PFSK-1 (cell line): ENCODE results near the gene HAGHL.

Experiments used
- FOXP2 ChIP-seq: optimal IDR thresholded peaks from 2 replicates; pipeline ENCODE3; 2011; ENCODE audit warnings: borderline replicate concordance, control low read depth, inconsistent platforms; ENCODE audit not compliant: insufficient read depth; ENCODE audit errors: extremely low read length, extremely low read depth
- POLR2AphosphoS5 ChIP-seq: IDR thresholded peaks from 2 replicates; pipeline ENCODE4 v1.6.1; 2012; ENCODE audit warnings: low read depth, mild to moderate bottlenecking, control low read depth, low read length, moderate library complexity
- REST ChIP-seq, 2 experiments: IDR thresholded peaks; 2 replicates each; pipeline versions ENCODE4 v1.6.1 to v1.8.0; 2011 to 2012; ENCODE audit warnings: low read depth in 2 of 2, low read length in 2 of 2, control low read depth in 1 of 2, inconsistent platforms in 1 of 2, mild to moderate bottlenecking in 1 of 2, moderate library complexity in 1 of 2; ENCODE audit not compliant: insufficient read depth in 1 of 2
- SIN3A ChIP-seq: IDR thresholded peaks from 2 replicates; pipeline ENCODE4 v1.6.1; 2012; ENCODE audit warnings: mild to moderate bottlenecking, low read length, moderate library complexity, borderline replicate concordance; ENCODE audit not compliant: insufficient read depth
- TAF1 ChIP-seq: IDR thresholded peaks from 2 replicates; pipeline ENCODE4 v1.6.1; 2012; ENCODE audit warnings: low read length, control low read depth, borderline replicate concordance; ENCODE audit not compliant: insufficient read depth

HAGHL gene

GRCh38 chr16:678858-679813, 47.8 kb upstream of the HAGHL start:
- TF ChIP-seq REST (IDR thresholded peaks at IDR 0.05; ENCODE audit: insufficient read depth in 1 of 2, low read depth in 2 of 2, low read length in 2 of 2) (no peak), SIN3A (no peak), TAF1 (no peak), FOXP2 (no peak), POLR2AphosphoS5 (no peak; the same call in 1 of the 2 replicates)

GRCh38 chr16:679814-680624, 46.9 kb upstream of the HAGHL start, which contains the start of gene STUB1:
Gene STUB1, plus strand, starts transcription at chr16:680410. Its CDS starts 116 bp downstream, at chr16:680526.
- TF ChIP-seq FOXP2 (no peak), TAF1 (no peak), REST (IDR thresholded peaks at IDR 0.05; ENCODE audit: insufficient read depth in 1 of 2, low read depth in 2 of 2, low read length in 2 of 2) (no peak), POLR2AphosphoS5 (no peak), SIN3A (no peak)

GRCh38 chr16:680625-680945, 46.3 kb upstream of the HAGHL start:
- no peak for TF ChIP-seq REST (IDR thresholded peaks at IDR 0.05; ENCODE audit: insufficient read depth in 1 of 2, low read depth in 2 of 2, low read length in 2 of 2)
- TF ChIP-seq SIN3A = no peak; the same call in 1 of the 2 replicates

GRCh38 chr16:680967-681745, 45.8 kb upstream of the HAGHL start:
- TF ChIP-seq SIN3A (0 out of 2 replicates have a peak, but pooled peaks have one; percentile 24), REST (IDR thresholded peaks at IDR 0.05; ENCODE audit: insufficient read depth in 1 of 2, low read depth in 2 of 2, low read length in 2 of 2) (no peak)
